ENCODE results near the gene ARFGEF2. TPM values are rescaled to one million over a fixed set of nuclear protein-coding genes. Genes with fewer than 3 reads are reported as not detected.

The ARFGEF2 gene
- total RNA-seq, 1 donor from 2014 or later: 16.6 TPM

DNA sequence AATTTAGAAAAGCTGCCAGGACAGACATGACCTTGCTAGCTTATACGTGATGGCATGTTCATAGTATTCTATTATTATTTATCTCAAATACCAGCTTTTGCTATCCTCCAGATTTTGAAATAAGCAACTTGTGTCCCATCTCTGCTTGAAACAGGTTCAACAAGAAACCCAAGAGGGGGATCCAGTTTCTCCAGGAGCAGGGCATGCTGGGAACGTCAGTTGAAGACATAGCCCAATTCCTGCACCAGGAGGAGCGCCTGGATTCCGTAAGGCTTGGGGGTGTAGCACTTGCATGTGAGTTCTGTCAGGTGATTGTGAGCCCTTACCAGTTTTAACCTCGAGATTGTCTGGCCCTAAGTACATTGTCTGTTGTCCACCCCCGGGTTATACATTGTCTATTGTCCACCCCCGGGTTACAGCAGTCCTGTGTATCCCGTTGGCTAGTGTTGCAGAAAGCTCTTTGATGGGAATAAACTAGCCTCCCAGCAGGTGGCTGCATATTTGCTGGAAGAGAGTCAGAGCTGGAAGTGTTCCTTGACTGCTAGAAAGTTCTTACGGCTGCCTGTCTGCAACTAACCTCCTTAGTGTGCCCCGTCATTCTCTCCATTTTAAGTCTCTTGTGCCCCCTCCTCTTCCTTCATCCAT is 63.2 kb downstream of the ARFGEF2 start:
- no peaks in the 10 kb centered on the region for H3K79me2 ChIP-seq (ENCODE audit: low read depth)
- Mint-ChIP-seq H3K4me3 (no peak overlapping the region), H3K27me3 (ENCODE audit: insufficient read depth, low read depth) (peaks cover 3% of the 10 kb centered on the region), H3K27ac (peak overlapping the region; percentile 51), H3K4me1 (peaks cover 7% of the 10 kb centered on the region), H3K9me3 (peaks cover 10% of the 10 kb centered on the region), H3K36me3 (peaks cover 29% of the 10 kb centered on the region)
- H3K4me2 ChIP-seq: no peak overlapping the region
- no peaks in the 10 kb centered on the region for H3K27me3 ChIP-seq
- no peak overlapping the region for H3K9ac ChIP-seq
- H3K4me3 ChIP-seq: no peak overlapping the region
- no peaks in the 10 kb centered on the region for H3F3A ChIP-seq (ENCODE audit: low read depth)
- no peak overlapping the region for H2AFZ ChIP-seq (replicated peaks)
- DNase-seq (ENCODE audit: low spot score): peak; percentile 3
- H3K4me1 ChIP-seq: no peaks in the 10 kb centered on the region
- H3K27ac ChIP-seq: no peak overlapping the region
- TF ChIP-seq, protein P1, sequence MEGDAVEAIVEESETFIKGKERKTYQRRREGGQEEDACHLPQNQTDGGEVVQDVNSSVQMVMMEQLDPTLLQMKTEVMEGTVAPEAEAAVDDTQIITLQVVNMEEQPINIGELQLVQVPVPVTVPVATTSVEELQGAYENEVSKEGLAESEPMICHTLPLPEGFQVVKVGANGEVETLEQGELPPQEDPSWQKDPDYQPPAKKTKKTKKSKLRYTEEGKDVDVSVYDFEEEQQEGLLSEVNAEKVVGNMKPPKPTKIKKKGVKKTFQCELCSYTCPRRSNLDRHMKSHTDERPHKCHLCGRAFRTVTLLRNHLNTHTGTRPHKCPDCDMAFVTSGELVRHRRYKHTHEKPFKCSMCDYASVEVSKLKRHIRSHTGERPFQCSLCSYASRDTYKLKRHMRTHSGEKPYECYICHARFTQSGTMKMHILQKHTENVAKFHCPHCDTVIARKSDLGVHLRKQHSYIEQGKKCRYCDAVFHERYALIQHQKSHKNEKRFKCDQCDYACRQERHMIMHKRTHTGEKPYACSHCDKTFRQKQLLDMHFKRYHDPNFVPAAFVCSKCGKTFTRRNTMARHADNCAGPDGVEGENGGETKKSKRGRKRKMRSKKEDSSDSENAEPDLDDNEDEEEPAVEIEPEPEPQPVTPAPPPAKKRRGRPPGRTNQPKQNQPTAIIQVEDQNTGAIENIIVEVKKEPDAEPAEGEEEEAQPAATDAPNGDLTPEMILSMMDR (IDR thresholded peaks at IDR 0.05): no peak
- TF ChIP-seq EZH2 (IDR thresholded peaks at IDR 0.05) (no peak), EZH2phosphoT487 (IDR thresholded peaks at IDR 0.05) (no peak)
- peaks cover 3% of the 10 kb centered on the region for H3K36me3 ChIP-seq
- H4K20me1 ChIP-seq (ENCODE audit: low read depth): no peaks in the 10 kb centered on the region
- no peaks in the 10 kb centered on the region for H3K9me3 ChIP-seq (ENCODE audit: low read depth)

DNA sequence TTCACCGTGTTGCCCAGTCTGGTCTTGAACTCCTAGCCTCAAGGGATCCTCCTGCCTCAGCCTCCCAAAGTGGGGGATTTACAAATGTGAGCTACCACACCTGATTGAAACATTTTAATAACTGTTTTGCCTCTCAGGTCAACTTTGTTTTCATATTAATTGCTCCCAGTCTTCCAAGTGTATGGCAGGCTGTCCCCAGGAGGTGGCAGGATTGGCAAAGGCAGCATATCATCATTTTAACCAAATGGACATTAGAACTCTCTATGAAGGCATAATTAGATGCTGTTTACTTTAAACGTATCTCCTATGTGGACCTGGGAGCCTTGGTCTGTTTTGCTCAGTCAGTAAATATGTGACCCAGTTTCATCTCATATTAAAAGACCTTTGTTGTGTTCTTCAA is 65.4 kb downstream of the ARFGEF2 start:
- H3K9ac ChIP-seq: no peak overlapping the region
- no peak overlapping the region for H3K27ac ChIP-seq
- Mint-ChIP-seq H3K27ac (no peak overlapping the region), H3K4me1 (peaks cover 7% of the 10 kb centered on the region), H3K36me3 (peaks cover 17% of the 10 kb centered on the region), H3K4me3 (no peak overlapping the region), H3K9me3 (peaks cover 8% of the 10 kb centered on the region), H3K27me3 (ENCODE audit: insufficient read depth, low read depth) (peaks cover 3% of the 10 kb centered on the region)
- H3K27me3 ChIP-seq: no peaks in the 10 kb centered on the region
- H3K4me2 ChIP-seq: no peak overlapping the region
- TF ChIP-seq, protein P1 (IDR thresholded peaks at IDR 0.05): peak; percentile 35
- no peak for TF ChIP-seq EZH2phosphoT487 (IDR thresholded peaks at IDR 0.05)
- no peak for TF ChIP-seq EZH2 (IDR thresholded peaks at IDR 0.05)
- no peaks in the 10 kb centered on the region for H4K20me1 ChIP-seq (ENCODE audit: low read depth)
- no peaks in the 10 kb centered on the region for H3K9me3 ChIP-seq (ENCODE audit: low read depth)
- H3K79me2 ChIP-seq (ENCODE audit: low read depth): no peaks in the 10 kb centered on the region
- H2AFZ ChIP-seq (replicated peaks): no peak overlapping the region
- no peak overlapping the region for H3K4me3 ChIP-seq
- no peak for DNase-seq (ENCODE audit: low spot score)
- no peaks in the 10 kb centered on the region for H3F3A ChIP-seq (ENCODE audit: low read depth)
- H3K36me3 ChIP-seq: peaks cover 3% of the 10 kb centered on the region
- H3K4me1 ChIP-seq: no peaks in the 10 kb centered on the region

DNA sequence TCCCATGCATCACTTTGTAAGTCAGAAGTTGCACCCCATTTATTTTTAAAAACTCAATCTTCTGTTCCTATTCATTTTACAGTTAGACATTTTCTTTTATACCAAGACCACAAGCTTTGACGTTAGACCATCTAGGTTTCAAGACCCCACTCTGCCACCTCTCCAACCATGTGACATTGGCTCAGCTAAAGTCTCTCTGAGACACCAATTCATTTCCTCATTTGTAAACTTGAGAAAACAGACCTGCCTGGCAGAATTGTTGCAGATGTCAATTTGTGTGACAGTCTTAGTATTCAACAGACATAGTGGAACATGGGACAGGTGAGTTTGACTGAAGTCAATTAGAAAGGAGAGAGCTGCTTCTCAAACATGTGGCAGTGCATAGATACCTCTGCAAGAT is 69.0 kb downstream of the ARFGEF2 start:
- Mint-ChIP-seq H3K4me3 (no peak overlapping the region), H3K4me1 (no peaks in the 10 kb centered on the region), H3K36me3 (peaks cover 6% of the 10 kb centered on the region), H3K9me3 (no peaks in the 10 kb centered on the region), H3K27ac (no peak overlapping the region), H3K27me3 (ENCODE audit: insufficient read depth, low read depth) (peaks cover 2% of the 10 kb centered on the region)
- H3F3A ChIP-seq (ENCODE audit: low read depth): no peaks in the 10 kb centered on the region
- no peak overlapping the region for H2AFZ ChIP-seq (replicated peaks)
- no peak overlapping the region for H3K9ac ChIP-seq
- DNase-seq (ENCODE audit: low spot score): no peak
- H3K79me2 ChIP-seq (ENCODE audit: low read depth): no peaks in the 10 kb centered on the region
- H3K4me2 ChIP-seq: no peak overlapping the region
- no peaks in the 10 kb centered on the region for H4K20me1 ChIP-seq (ENCODE audit: low read depth)
- H3K4me3 ChIP-seq: no peak overlapping the region
- no peaks in the 10 kb centered on the region for H3K4me1 ChIP-seq
- no peaks in the 10 kb centered on the region for H3K9me3 ChIP-seq (ENCODE audit: low read depth)
- no peaks in the 10 kb centered on the region for H3K27me3 ChIP-seq
- TF ChIP-seq EZH2phosphoT487 (IDR thresholded peaks at IDR 0.05) (no peak), EZH2 (IDR thresholded peaks at IDR 0.05) (no peak)
- TF ChIP-seq, protein P1 (IDR thresholded peaks at IDR 0.05): no peak
- H3K36me3 ChIP-seq: no peaks in the 10 kb centered on the region
- no peak overlapping the region for H3K27ac ChIP-seq

All from neural progenitor cell (in vitro differentiated cells).